HepG2 (cell line): ENCODE results near the gene NPHS1. TPM values are rescaled to one million over a fixed set of nuclear protein-coding genes. Genes with fewer than 3 reads are reported as not detected.
A peak's percentile ranks its signal among the peaks of the same experiment; 100 is the strongest.

Experiments
- ARNTL ChIP-seq: sonication (generic); formaldehyde crosslinking; IDR thresholded peaks from 2 replicates; pipeline ENCODE4 v1.4.0; 2020; ENCODE audit warnings: mild to moderate bottlenecking, missing genetic modification reagents
- CREBL2 ChIP-seq: sonication (generic); formaldehyde crosslinking; IDR thresholded peaks from 2 replicates; pipeline ENCODE4 v1.8.1; 2023; ENCODE audit warnings: missing genetic modification reagents, mild to moderate bottlenecking, borderline replicate concordance
- MBNL3 ChIP-seq: fragments of 250-450 bp; sonication (Bioruptor Pico); conservative IDR thresholded peaks from 2 replicates; pipeline ENCODE4 v1.8.0; 2022; ENCODE audit warnings: mild to moderate bottlenecking, inconsistent platforms
- SPEN ChIP-seq: sonication (generic); formaldehyde crosslinking; IDR thresholded peaks from 2 replicates; pipeline ENCODE4 v1.5.1; 2020; ENCODE audit warnings: low read depth, mild to moderate bottlenecking, missing genetic modification reagents
- ZNF318 ChIP-seq: sonication (generic); formaldehyde crosslinking; IDR thresholded peaks from 2 replicates; pipeline ENCODE4 v1.4.0; 2020; ENCODE audit warnings: mild to moderate bottlenecking, missing genetic modification reagents
- ZNF710 ChIP-seq: sonication (generic); formaldehyde crosslinking; IDR thresholded peaks from 2 replicates; pipeline ENCODE4 v1.5.0; 2020; ENCODE audit warnings: mild to moderate bottlenecking, missing genetic modification reagents, borderline replicate concordance
- polyA plus RNA-seq, 8 experiments: library from polyadenylated mRNA; depleted of rRNA in 3 of 8; stranded (reverse) in 7 of 8; unstranded in 1 of 8; fragments of >200 nt; fragmentation: Illumina TruSeq in 4 of 8; extraction: Trizol in 4 of 8; gene quantifications; 2 replicates each; pipeline versions ENCODE4 v1.2.1 to v1.2.3, GENCODE V29; 2011 to 2016; ENCODE audit warnings: low read depth in 4 of 8, missing spikeins in 1 of 8, mixed read lengths in 1 of 8; ENCODE audit not compliant: insufficient read depth in 1 of 8
- total RNA-seq, 5 experiments: library from RNA; depleted of rRNA; stranded (reverse); fragments of >200 nt; fragmentation: Illumina TruSeq; extraction: Trizol; gene quantifications; 2 replicates each; pipeline ENCODE4 v1.2.3, GENCODE V29; 2016; ENCODE audit warnings: low read depth in 1 of 5

The NPHS1 gene
- total and polyA plus RNA-seq, 2 of the 13 experiments (the other 11 are each of a cell fraction or from before 2014, with no cell fraction given) = not detected

- TF ChIP-seq ZNF318 (CRISPR knock-in tag) (no peak), MBNL3 (no peak), SPEN (CRISPR knock-in tag) (peak; percentile 28; the same call in 1 of the 2 replicates), ARNTL (CRISPR knock-in tag) (0 out of 2 replicates have a peak, but pooled peaks have one; percentile 30), ZNF710 (CRISPR knock-in tag) (no peak; the same call in 1 of the 2 replicates), CREBL2 (CRISPR knock-in tag) (no peak)
These were observed 47.4 kb upstream of the NPHS1 start (continued) for GRCh38 chr19:35899547-35900214.
